A549 (cell line): ENCODE measurements around the gene SORCS3. TPM values are rescaled to one million over a fixed set of nuclear protein-coding genes. Genes with fewer than 3 reads are reported as not detected.

Experiments used
- ATAC-seq, 2 experiments: fragments of 200-7000 bp in 1 of 2; fragments of >200 bp in 1 of 2; cut with Nextera tagmentation in 1 of 2; cut with Tn5 transposase in 1 of 2; 3 replicates each; pipeline versions ENCODE4 v1.8.0 to v1.9.1; 2018 to 2020; ENCODE audit warnings: mild to moderate bottlenecking in 1 of 2, moderate library complexity in 1 of 2
- CTCF ChIA-PET: fragments of 300-600 bp; sonication (Branson Sonifier 250); formaldehyde crosslinking; extraction: SDS; loops from one replicate; lab custom pipeline; 2021; ENCODE audit warnings: antibody characterized with exemption, inconsistent platforms; lab: Yijun Ruan, JAX
- POLR2A ChIA-PET: fragments of 350-600 bp; formaldehyde crosslinking; extraction: SDS; loops from one replicate; lab custom pipeline; 2021; ENCODE audit warnings: antibody characterized with exemption, inconsistent platforms; lab: Yijun Ruan, JAX
- DNase-seq, 2 experiments: peaks; one replicate each; pipeline versions ENCODE4 v3.0.0 to v3.0.0-alpha.2; 2011 to 2016; ENCODE audit warnings: low read depth in 1 of 2, low spot score in 1 of 2
- FAIRE-seq: peaks from 2 replicates; lab custom pipeline; 2011; peaks lifted over from hg19 to GRCh38; lab: Jason Lieb, UNC
- H3K27ac ChIP-seq, 2 experiments: fragments of >200 bp; sonication (Bioruptor Twin); formaldehyde crosslinking; 3 replicates each; pipeline ENCODE4 v1.5.1; 2016 to 2017
- H3K4me1 ChIP-seq: fragments of >200 bp; sonication (Bioruptor Twin); formaldehyde crosslinking; 3 replicates; pipeline ENCODE4 v1.6.1; 2016
- H3K4me2 ChIP-seq: fragments of >200 bp; sonication (Bioruptor Twin); formaldehyde crosslinking; 3 replicates; pipeline ENCODE4 v1.6.1; 2016
- H3K4me3 ChIP-seq: fragments of >200 bp; sonication (Bioruptor Twin); formaldehyde crosslinking; 3 replicates; pipeline ENCODE4 v1.5.1; 2016
- H3K9me3 ChIP-seq: fragments of >200 bp; sonication (Bioruptor Twin); formaldehyde crosslinking; 3 replicates; pipeline ENCODE4 v1.6.1; 2016
- ATOH8 ChIP-seq: fragments of 250-450 bp; sonication (Bioruptor Pico); IDR thresholded peaks from 2 replicates; pipeline ENCODE4 v1.5.0; 2020; ENCODE audit warnings: low read depth, mild to moderate bottlenecking, moderate library complexity
- CHD4 ChIP-seq: fragments of 200-600 bp; sonication (generic); IDR thresholded peaks from 2 replicates; pipeline ENCODE4 v1.6.1; 2016; ENCODE audit warnings: antibody characterized with exemption, mild to moderate bottlenecking, borderline replicate concordance
- HOXB13 ChIP-seq: fragments of 250-450 bp; sonication (Bioruptor Pico); IDR thresholded peaks from 2 replicates; pipeline ENCODE4 v1.5.0; 2020; ENCODE audit warnings: low read depth, mild to moderate bottlenecking, moderate library complexity
- JUNB ChIP-seq: fragments of >200 bp; sonication (Bioruptor Twin); formaldehyde crosslinking; IDR thresholded peaks from 2 replicates; pipeline ENCODE4 v1.6.1; 2016
- KDM1A ChIP-seq: fragments of 200-600 bp; sonication (generic); IDR thresholded peaks from 2 replicates; pipeline ENCODE4 v1.6.1; 2016; ENCODE audit warnings: low read depth, mild to moderate bottlenecking
- MAFK ChIP-seq: fragments of 450-650 bp; IDR thresholded peaks from 2 replicates; pipeline ENCODE4 v1.6.1; 2014; ENCODE audit not compliant: partially characterized antibody
- NFE2L2 ChIP-seq: fragments of 150-350 bp; conservative IDR thresholded peaks from 2 replicates; pipeline ENCODE4 v1.6.1; 2014; ENCODE audit warnings: low read length
- NPAS2 ChIP-seq: fragments of 250-450 bp; sonication (Bioruptor Pico); IDR thresholded peaks from 2 replicates; pipeline ENCODE4 v1.8.0; 2022; ENCODE audit warnings: mild to moderate bottlenecking, moderate library complexity, borderline replicate concordance
- NR3C1 ChIP-seq: fragments of >200 bp; sonication (Bioruptor Twin); formaldehyde crosslinking; IDR thresholded peaks from 3 replicates; pipeline ENCODE4 v1.6.1; 2017
- PHF8 ChIP-seq: fragments of 200-600 bp; sonication (generic); IDR thresholded peaks from 2 replicates; pipeline ENCODE4 v1.6.1; 2016; ENCODE audit warnings: low read depth, mild to moderate bottlenecking, antibody characterized with exemption, moderate library complexity, borderline replicate concordance
- POLR2A ChIP-seq: IDR thresholded peaks from 2 replicates; pipeline ENCODE4 v1.6.1; 2012; ENCODE audit warnings: mild to moderate bottlenecking, low read length
- POLR2AphosphoS2 ChIP-seq: conservative IDR thresholded peaks from 2 replicates; pipeline ENCODE4 v1.6.1; 2012; ENCODE audit warnings: low read length, improper control_type of control experiment, inconsistent platforms
- RARB ChIP-seq: fragments of 250-450 bp; sonication (Bioruptor Pico); IDR thresholded peaks from 2 replicates; pipeline ENCODE4 v1.8.0; 2021; ENCODE audit warnings: mild to moderate bottlenecking, moderate library complexity
- RCOR1 ChIP-seq: fragments of 150-350 bp; IDR thresholded peaks from 2 replicates; pipeline ENCODE4 v1.6.1; 2014; ENCODE audit warnings: antibody characterized with exemption, low read length, low read depth
- RNF2 ChIP-seq: fragments of 200-600 bp; sonication (generic); IDR thresholded peaks from 2 replicates; pipeline ENCODE4 v1.6.1; 2016; ENCODE audit warnings: low read depth, mild to moderate bottlenecking, antibody characterized with exemption, moderate library complexity, borderline replicate concordance
- SREBF2 ChIP-seq: fragments of 450-650 bp; IDR thresholded peaks from 2 replicates; pipeline ENCODE4 v1.6.1; 2014; ENCODE audit warnings: mild to moderate bottlenecking, moderate library complexity
- USF2 ChIP-seq: fragments of 450-650 bp; IDR thresholded peaks from 2 replicates; pipeline ENCODE4 v1.6.1; 2014; ENCODE audit warnings: antibody characterized with exemption
- ZFP36 ChIP-seq: fragments of 450-650 bp; IDR thresholded peaks from 2 replicates; pipeline ENCODE4 v1.6.1; 2014; ENCODE audit warnings: borderline replicate concordance; ENCODE audit not compliant: partially characterized antibody
- ZNF302 ChIP-seq: fragments of 250-450 bp; sonication (Bioruptor Pico); IDR thresholded peaks from 2 replicates; pipeline ENCODE4 v1.9.0; 2021; ENCODE audit warnings: inconsistent platforms, mild to moderate bottlenecking, moderate library complexity
- WGBS: methylation state at CpG from one replicate; pipeline ENCODE4 v1.1.6; 2017; ENCODE audit errors: missing lambda C conversion rate; 5-methylcytosine and 5-hydroxymethylcytosine counted together
- polyA plus RNA-seq, 4 experiments: library from polyadenylated mRNA; depleted of rRNA in 3 of 4; stranded (reverse); fragments of >200 nt; fragmentation: RNase III in 1 of 4; extraction: RNeasy Plus Mini Kit Qiagen cat#74134 plus additional on column Dnase treatment in 1 of 4; gene quantifications; 2 replicates in 3 of 4; 3 replicates in 1 of 4; pipeline ENCODE4 v1.2.3, GENCODE V29; 2011 to 2017
- TF ChIP-seq, protein P1 (sequence below): fragments of >200 bp; sonication (Bioruptor Twin); formaldehyde crosslinking; IDR thresholded peaks from 3 replicates; pipeline ENCODE4 v1.6.1; 2016

SORCS3 gene
- polyA plus RNA-seq, 2 of the 4 experiments (the other 2 are of a cell fraction) = not detected

GRCh38 chr10:104640339-104641186 lies 527 bp upstream of the SORCS3 start:
- POLR2A ChIA-PET = no interaction called here
- CTCF ChIA-PET = no interaction called here
- FAIRE-seq (no peak), DNase-seq (no peak), ATAC-seq (no peak)
- Histone ChIP-seq H3K4me3 (peak overlapping the region; percentile 34), H3K9me3 (no peaks in the 10 kb centered on the region), H3K27ac (no peak overlapping the region), H3K4me1 (peaks cover 27% of the 10 kb centered on the region), H3K4me2 (peak overlapping the region; percentile 88)
- TF ChIP-seq MAFK (no peak), ZNF302 (no peak), NFE2L2 (no peak), USF2 (no peak), RCOR1 (no peak)
- WGBS = 1% methylated on average over 25 of the region's 82 CpGs

GRCh38 chr10:104641937-104642657 lies 1.0 kb downstream of the SORCS3 start:
- 7% methylated on average over 18 of the region's 47 CpGs for WGBS
- Histone ChIP-seq H3K4me2 (peak overlapping the region; percentile 88), H3K27ac (no peak overlapping the region), H3K4me3 (peak overlapping the region; percentile 34), H3K4me1 (peaks cover 27% of the 10 kb centered on the region), H3K9me3 (no peaks in the 10 kb centered on the region)
- no peak for FAIRE-seq
- ATAC-seq = peak in 1 of 2 experiments; percentile 3; a peak in 1 of 6 replicates
- ChIA-PET POLR2A (no interaction called here), CTCF (interaction anchor here (0.6 to 1.7 kb wide), 6 partner anchors 13 to 200 kb away, joined by 3 to 4 read pairs (median 4); no protein-coding TSS in a partner anchor)
- no peak for DNase-seq
- TF ChIP-seq NR3C1 = no peak
- no peak for TF ChIP-seq HOXB13 (CRISPR knock-in tag)
- no peak for TF ChIP-seq POLR2AphosphoS2
- TF ChIP-seq MAFK = no peak
- TF ChIP-seq ZFP36 = no peak
- no peak for TF ChIP-seq RNF2
- TF ChIP-seq NPAS2 (CRISPR knock-in tag) = no peak
- TF ChIP-seq, protein P1, sequence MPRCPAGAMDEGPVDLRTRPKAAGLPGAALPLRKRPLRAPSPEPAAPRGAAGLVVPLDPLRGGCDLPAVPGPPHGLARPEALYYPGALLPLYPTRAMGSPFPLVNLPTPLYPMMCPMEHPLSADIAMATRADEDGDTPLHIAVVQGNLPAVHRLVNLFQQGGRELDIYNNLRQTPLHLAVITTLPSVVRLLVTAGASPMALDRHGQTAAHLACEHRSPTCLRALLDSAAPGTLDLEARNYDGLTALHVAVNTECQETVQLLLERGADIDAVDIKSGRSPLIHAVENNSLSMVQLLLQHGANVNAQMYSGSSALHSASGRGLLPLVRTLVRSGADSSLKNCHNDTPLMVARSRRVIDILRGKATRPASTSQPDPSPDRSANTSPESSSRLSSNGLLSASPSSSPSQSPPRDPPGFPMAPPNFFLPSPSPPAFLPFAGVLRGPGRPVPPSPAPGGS = no peak
- TF ChIP-seq JUNB = no peak
- TF ChIP-seq POLR2A = no peak
- TF ChIP-seq SREBF2 = no peak
- TF ChIP-seq CHD4 = no peak
- TF ChIP-seq PHF8 = no peak
- no peak for TF ChIP-seq KDM1A
- no peak for TF ChIP-seq RARB (CRISPR knock-in tag)
- TF ChIP-seq ATOH8 = no peak
